Measurements from ENCODE around the gene CLEC16A. TPM values are rescaled to one million over a fixed set of nuclear protein-coding genes. Genes with fewer than 3 reads are reported as not detected.

Gene CLEC16A
- total RNA-seq, 4 donors from 2014 or later: 20.3 to 25.7 (median 25.1) TPM

DNA sequence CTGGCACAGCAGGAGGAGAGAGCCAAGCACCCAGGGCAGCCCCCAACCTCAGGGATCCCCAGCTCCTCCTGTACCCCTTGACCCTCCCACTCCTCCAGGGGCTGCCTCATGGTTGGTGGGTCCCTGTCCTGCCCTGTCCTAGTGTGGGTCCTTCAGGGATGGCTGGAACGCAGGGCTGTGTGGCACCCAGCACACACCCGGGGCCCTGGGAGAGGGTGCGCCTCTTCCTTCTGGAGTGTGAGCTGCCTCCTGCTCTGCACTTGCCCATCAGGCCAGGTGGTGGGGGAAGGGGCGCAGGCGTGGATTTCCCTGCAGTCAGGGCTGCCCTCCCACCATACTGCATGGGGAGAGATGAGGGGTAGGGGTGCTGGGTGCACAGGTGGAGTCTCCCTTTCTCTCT lies 269.0 kb downstream of the CLEC16A start:
- WGBS, 2 donors: no CpG with 5 or more reads among the region's 5 CpGs

DNA sequence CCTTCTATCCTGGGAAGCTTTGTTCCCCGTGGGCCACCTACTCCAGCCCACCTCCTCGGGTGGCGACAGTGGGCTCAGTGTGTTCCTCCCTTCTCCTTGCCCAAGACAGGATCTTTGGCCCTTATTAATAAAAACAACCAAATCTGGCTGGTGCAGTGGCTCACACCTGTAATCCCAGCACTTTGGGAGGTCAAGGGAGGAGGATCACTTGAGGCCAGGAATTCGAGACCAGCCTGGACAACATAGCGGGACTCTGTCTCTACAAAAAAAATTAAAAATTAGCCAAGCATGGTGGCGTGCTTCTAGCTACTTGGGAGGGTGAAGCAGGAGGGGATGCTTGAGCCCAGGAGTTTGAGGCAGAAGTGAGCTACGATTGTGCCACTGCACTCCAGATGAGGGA lies 269.4 kb downstream of the CLEC16A start:
- TF ChIP-seq, protein P1, sequence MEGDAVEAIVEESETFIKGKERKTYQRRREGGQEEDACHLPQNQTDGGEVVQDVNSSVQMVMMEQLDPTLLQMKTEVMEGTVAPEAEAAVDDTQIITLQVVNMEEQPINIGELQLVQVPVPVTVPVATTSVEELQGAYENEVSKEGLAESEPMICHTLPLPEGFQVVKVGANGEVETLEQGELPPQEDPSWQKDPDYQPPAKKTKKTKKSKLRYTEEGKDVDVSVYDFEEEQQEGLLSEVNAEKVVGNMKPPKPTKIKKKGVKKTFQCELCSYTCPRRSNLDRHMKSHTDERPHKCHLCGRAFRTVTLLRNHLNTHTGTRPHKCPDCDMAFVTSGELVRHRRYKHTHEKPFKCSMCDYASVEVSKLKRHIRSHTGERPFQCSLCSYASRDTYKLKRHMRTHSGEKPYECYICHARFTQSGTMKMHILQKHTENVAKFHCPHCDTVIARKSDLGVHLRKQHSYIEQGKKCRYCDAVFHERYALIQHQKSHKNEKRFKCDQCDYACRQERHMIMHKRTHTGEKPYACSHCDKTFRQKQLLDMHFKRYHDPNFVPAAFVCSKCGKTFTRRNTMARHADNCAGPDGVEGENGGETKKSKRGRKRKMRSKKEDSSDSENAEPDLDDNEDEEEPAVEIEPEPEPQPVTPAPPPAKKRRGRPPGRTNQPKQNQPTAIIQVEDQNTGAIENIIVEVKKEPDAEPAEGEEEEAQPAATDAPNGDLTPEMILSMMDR (IDR thresholded peaks at IDR 0.05): no peak
- TF ChIP-seq POLR2A (IDR thresholded peaks at IDR 0.05): no peak
- peaks cover 0 to 25% (median 10%) of the 10 kb centered on the region in 3 donors for H3K4me1 ChIP-seq
- WGBS, 2 donors: 86 to 88% methylated on average over 4 to 6 of the region's 7 CpGs
- peaks cover 0 to 31% (median 18%) of the 10 kb centered on the region in 3 donors for H3K9me3 ChIP-seq
- no peaks in the 10 kb centered on the region for H3K36me3 ChIP-seq
- no peak overlapping the region for H3K4me3 ChIP-seq
- peaks cover 0 to 44% (median 0%) of the 10 kb centered on the region in 4 donors for H3K27me3 ChIP-seq
- intact Hi-C loops (cut with DNase I): no loop called here
- H3K27ac ChIP-seq: no peak overlapping the region
- DNase-seq: no peak

More for the DNA sequence above, 269.0 kb downstream of the CLEC16A start:
- intact Hi-C loops (cut with DNase I): no loop called here
- Histone ChIP-seq H3K27me3 (peaks cover 0 to 48% (median 0%) of the 10 kb centered on the region in 4 donors), H3K9me3 (peaks cover 0 to 27% (median 14%) of the 10 kb centered on the region in 3 donors), H3K27ac (no peak overlapping the region), H3K4me1 (peaks cover 0 to 25% (median 10%) of the 10 kb centered on the region in 3 donors), H3K36me3 (no peaks in the 10 kb centered on the region), H3K4me3 (no peak overlapping the region)
- no peak for TF ChIP-seq POLR2A (IDR thresholded peaks at IDR 0.05)
- TF ChIP-seq, protein P1 (IDR thresholded peaks at IDR 0.05): no peak
- no peak for DNase-seq

DNA sequence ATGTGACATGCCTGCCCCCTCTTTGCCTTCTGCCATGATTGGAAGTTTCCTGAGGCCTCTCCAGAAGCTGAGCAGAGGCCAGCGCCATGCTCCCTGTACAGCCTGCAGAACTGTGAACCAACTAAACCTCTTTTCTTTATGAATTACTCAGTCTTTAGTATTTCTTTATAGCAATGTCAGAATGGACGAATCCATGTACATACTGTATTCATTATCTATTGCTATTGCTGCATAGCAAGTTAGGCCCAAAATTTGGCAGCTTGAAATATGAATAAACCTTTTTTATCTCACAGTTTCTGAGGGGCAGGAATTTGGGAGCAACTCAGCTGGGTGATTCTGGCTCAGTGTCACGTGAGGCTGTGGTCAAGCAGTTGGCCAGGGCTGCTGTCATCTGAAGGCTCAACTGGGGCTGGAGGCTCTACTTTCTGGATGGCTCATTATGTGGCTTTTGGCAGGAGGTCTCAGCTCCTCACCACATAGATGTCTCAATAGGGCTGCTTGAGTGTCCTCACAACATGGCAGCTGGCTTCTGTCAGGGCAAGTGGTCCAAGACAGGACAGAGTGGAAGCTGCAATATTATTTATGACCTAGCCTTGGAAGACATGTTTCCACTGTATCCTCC lies 271.7 kb downstream of the CLEC16A start:
- TF ChIP-seq, protein P1 (IDR thresholded peaks at IDR 0.05): no peak
- TF ChIP-seq POLR2A (IDR thresholded peaks at IDR 0.05): no peak
- peaks cover 0 to 35% (median 19%) of the 10 kb centered on the region in 3 donors for H3K9me3 ChIP-seq
- no peak overlapping the region for H3K4me3 ChIP-seq
- peaks cover 0 to 17% (median 10%) of the 10 kb centered on the region in 3 donors for H3K4me1 ChIP-seq
- intact Hi-C loops (cut with DNase I): no loop called here
- H3K36me3 ChIP-seq: no peaks in the 10 kb centered on the region
- WGBS, 2 donors: 85 to 94% methylated on average over 2 to 3 of the region's 3 CpGs
- no peak overlapping the region for H3K27ac ChIP-seq
- peaks cover 0 to 22% (median 0%) of the 10 kb centered on the region in 4 donors for H3K27me3 ChIP-seq
- no peak for DNase-seq

DNA sequence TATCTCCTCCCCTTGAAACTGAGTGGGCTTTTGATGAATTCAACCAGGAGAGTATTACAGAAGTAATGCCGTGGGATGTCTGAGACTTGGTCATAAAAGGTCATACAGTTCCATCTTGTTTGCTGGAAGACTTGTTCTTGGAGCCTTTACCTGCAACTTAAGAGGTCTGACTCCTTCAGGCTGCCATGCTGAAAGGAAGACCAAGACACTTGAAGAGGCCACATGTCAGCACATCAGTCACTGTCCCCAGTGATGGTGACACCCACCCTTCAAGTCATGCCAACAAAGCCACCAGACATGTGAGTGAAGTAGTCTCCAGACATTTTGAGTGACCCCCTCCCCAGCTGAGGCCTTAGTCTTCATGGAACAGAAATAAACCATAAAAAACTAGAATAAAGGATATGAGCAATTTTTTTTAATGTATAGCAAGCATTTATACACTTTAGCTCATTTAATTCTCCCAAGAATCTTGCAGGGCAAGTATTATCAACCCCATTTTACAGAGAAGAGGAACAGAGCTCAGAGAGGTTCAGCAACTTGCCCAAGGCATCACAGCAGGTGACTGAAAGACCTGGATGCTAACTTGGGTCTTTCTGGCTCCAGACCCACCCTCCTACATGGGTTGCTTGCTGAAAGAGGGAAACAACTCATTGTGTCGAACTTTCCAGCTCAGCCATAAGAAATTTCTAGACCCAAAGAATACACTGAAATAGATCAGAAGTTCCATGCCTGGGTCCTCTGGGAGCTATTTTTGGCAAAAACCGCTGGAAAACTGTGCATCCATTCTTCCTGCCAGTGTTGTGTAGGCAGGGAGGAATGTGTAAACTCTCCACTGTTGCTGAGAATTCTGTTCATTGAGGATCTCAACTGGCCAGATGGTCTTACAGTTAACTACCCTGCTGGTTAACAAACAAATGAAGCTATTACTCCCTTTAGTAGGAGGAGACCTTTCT lies 273.6 kb downstream of the CLEC16A start:
- H3K9me3 ChIP-seq: peaks cover 0 to 35% (median 19%) of the 10 kb centered on the region in 3 donors
- no peak overlapping the region for H3K27ac ChIP-seq
- WGBS, 2 donors: 69 to 88% methylated on average over 3 of the region's 3 CpGs
- TF ChIP-seq, protein P1 (IDR thresholded peaks at IDR 0.05): no peak
- TF ChIP-seq POLR2A (IDR thresholded peaks at IDR 0.05): no peak
- H3K36me3 ChIP-seq: no peaks in the 10 kb centered on the region
- H3K4me3 ChIP-seq: no peak overlapping the region
- peaks cover 0 to 4% (median 1%) of the 10 kb centered on the region in 3 donors for H3K4me1 ChIP-seq
- DNase-seq: no peak
- intact Hi-C loops (cut with DNase I): no loop called here
- peaks cover 0 to 4% (median 0%) of the 10 kb centered on the region in 4 donors for H3K27me3 ChIP-seq

DNA sequence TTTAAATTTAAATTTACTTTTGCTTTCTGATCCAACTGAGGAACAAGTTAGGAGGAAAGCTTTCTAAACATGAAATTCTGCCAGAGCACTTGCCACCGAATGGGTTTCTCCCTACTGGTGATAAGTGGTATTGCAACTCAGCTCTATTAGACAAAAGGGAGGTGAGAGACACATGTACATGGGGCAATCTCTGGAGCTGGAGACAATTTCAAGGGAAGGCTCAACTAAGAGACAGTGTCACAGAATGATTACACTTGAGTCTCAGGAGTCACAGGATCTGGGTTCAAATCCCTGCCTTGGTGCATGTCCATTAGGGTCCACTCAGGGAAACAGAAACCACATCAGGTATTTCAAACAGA lies 274.2 kb downstream of the CLEC16A start:
- no peak for TF ChIP-seq POLR2A (IDR thresholded peaks at IDR 0.05)
- TF ChIP-seq, protein P1 (IDR thresholded peaks at IDR 0.05): peak in 4 of 6 experiments; percentile 17 to 59 (median 28)

More for the DNA sequence above, 274.2 kb downstream of the CLEC16A start:
- intact Hi-C loops (cut with DNase I): no loop called here
- Histone ChIP-seq H3K27me3 (no peaks in the 10 kb centered on the region), H3K36me3 (no peaks in the 10 kb centered on the region), H3K4me3 (no peak overlapping the region), H3K27ac (no peak overlapping the region), H3K4me1 (peaks cover 0 to 4% (median 0%) of the 10 kb centered on the region in 3 donors), H3K9me3 (peaks cover 0 to 35% (median 19%) of the 10 kb centered on the region in 3 donors)
- WGBS, 2 donors: 86% methylated on average over 1 of the region's 1 CpG; no CpG with 5 or more reads in 1 of the 2 donors
- no peak for DNase-seq
